Neural cell (in vitro differentiated cells): ENCODE measurements around the gene WDR93. TPM values are rescaled to one million over a fixed set of nuclear protein-coding genes. Genes with fewer than 3 reads are reported as not detected.

Experiments
- H2AFZ ChIP-seq: fragments of 200-600, 300-800 bp; sonication (generic), shearing (Covaris generic); 2 replicates; pipeline ENCODE4 v1.6.0; 2014; ENCODE audit warnings: low read depth, mild to moderate bottlenecking, antibody characterized with exemption, low read length, moderate library complexity
- H3F3A ChIP-seq: fragments of 200-600 bp; shearing (Covaris generic); 2 replicates; pipeline ENCODE4 v1.6.1; 2016; ENCODE audit warnings: mild to moderate bottlenecking, moderate library complexity, mixed read lengths, antibody characterized with exemption, low read length; ENCODE audit not compliant: insufficient read depth, poor library complexity, severe bottlenecking
- H3K27ac ChIP-seq: fragments of 200-600, 300-800 bp; sonication (generic), shearing (Covaris generic); 2 replicates; pipeline ENCODE4 v1.5.1; 2014; ENCODE audit warnings: mild to moderate bottlenecking, low read length, moderate library complexity
- H3K27me3 ChIP-seq: fragments of 300-800, 200-600 bp; sonication (generic), shearing (Covaris generic); 2 replicates; pipeline ENCODE4 v1.6.0; 2014; ENCODE audit warnings: mild to moderate bottlenecking, low read depth, low read length, moderate library complexity; ENCODE audit not compliant: insufficient read depth
- H3K36me3 ChIP-seq: fragments of 300-800, 200-600 bp; sonication (generic), shearing (Covaris generic); 2 replicates; pipeline ENCODE4 v1.5.1; 2014; ENCODE audit warnings: mild to moderate bottlenecking, antibody characterized with exemption, low read length, moderate library complexity; ENCODE audit not compliant: insufficient read depth
- H3K4me2 ChIP-seq: fragments of 300-800, 200-600 bp; sonication (generic), shearing (Covaris generic); 2 replicates; pipeline ENCODE4 v1.6.0; 2014; ENCODE audit warnings: mild to moderate bottlenecking, low read length
- H3K4me3 ChIP-seq: fragments of 300-800, 200-600 bp; sonication (generic), shearing (Covaris generic); 2 replicates; pipeline ENCODE4 v1.5.1; 2014; ENCODE audit warnings: mild to moderate bottlenecking, low read length, moderate library complexity
- H3K79me2 ChIP-seq: fragments of 200-600 bp; shearing (Covaris generic); replicated peaks from 2 replicates; pipeline ENCODE4 v1.6.0; 2014; ENCODE audit warnings: mild to moderate bottlenecking, low read length, moderate library complexity; ENCODE audit not compliant: insufficient read depth
- H3K9ac ChIP-seq: fragments of 300-800, 200-600 bp; sonication (generic), shearing (Covaris generic); 2 replicates; pipeline ENCODE4 v1.6.1; 2016; ENCODE audit warnings: mild to moderate bottlenecking, low read length, mixed read lengths
- H3K9me2 ChIP-seq: fragments of 200-600 bp; shearing (Covaris generic); 2 replicates; pipeline ENCODE4 v1.6.1; 2016; ENCODE audit warnings: mild to moderate bottlenecking, low read length, mixed read lengths; ENCODE audit not compliant: insufficient read depth
- H3K9me3 ChIP-seq: fragments of 200-600, 300-800 bp; sonication (generic), shearing (Covaris generic); 2 replicates; pipeline ENCODE4 v1.6.1; 2016; ENCODE audit warnings: mild to moderate bottlenecking, mixed run types, low read length, moderate library complexity, mixed read lengths
- H4K20me1 ChIP-seq: fragments of 200-600 bp; shearing (Covaris generic); 2 replicates; pipeline ENCODE4 v1.6.1; 2016; ENCODE audit warnings: mild to moderate bottlenecking, mixed run types; ENCODE audit not compliant: insufficient read depth
- EP300 ChIP-seq: fragments of 450-650 bp; conservative IDR thresholded peaks from 2 replicates; pipeline ENCODE4 v1.6.1; 2014; ENCODE audit warnings: antibody characterized with exemption, mild to moderate bottlenecking, moderate library complexity; ENCODE audit not compliant: poor library complexity, severe bottlenecking
- EZH2 ChIP-seq: fragments of 200-600, 300-800 bp; shearing (Covaris generic), sonication (generic); IDR thresholded peaks from 2 replicates; pipeline ENCODE4 v1.6.1; 2014; ENCODE audit warnings: antibody characterized with exemption, low read length, borderline replicate concordance, mild to moderate bottlenecking; ENCODE audit not compliant: insufficient read depth, poor library complexity, severe bottlenecking
- MXI1 ChIP-seq: fragments of 450-650 bp; conservative IDR thresholded peaks from 2 replicates; pipeline ENCODE4 v1.6.1; 2014; ENCODE audit warnings: antibody characterized with exemption, mild to moderate bottlenecking; ENCODE audit not compliant: poor library complexity, severe bottlenecking
- POLR2AphosphoS5 ChIP-seq: IDR thresholded peaks from 2 replicates; pipeline ENCODE4 v1.6.1; 2012
- RAD21 ChIP-seq: fragments of 450-650 bp; conservative IDR thresholded peaks from 2 replicates; pipeline ENCODE4 v1.6.1; 2014; ENCODE audit warnings: antibody characterized with exemption, mild to moderate bottlenecking, moderate library complexity
- SMC3 ChIP-seq: fragments of 450-650 bp; conservative IDR thresholded peaks from 2 replicates; pipeline ENCODE4 v1.6.1; 2014; ENCODE audit warnings: antibody characterized with exemption, mild to moderate bottlenecking, moderate library complexity; ENCODE audit not compliant: poor library complexity
- TAF1 ChIP-seq: IDR thresholded peaks from 2 replicates; pipeline ENCODE4 v1.6.1; 2012; ENCODE audit warnings: low read depth
- polyA plus RNA-seq: library from polyadenylated mRNA; depleted of rRNA; stranded (reverse); fragments of >200 nt; gene quantifications from 2 replicates; pipeline ENCODE4 v1.2.3, GENCODE V29; 2014
- TF ChIP-seq, protein P1 (sequence below): fragments of 450-650 bp; IDR thresholded peaks from 2 replicates; pipeline ENCODE4 v1.5.1; 2014; ENCODE audit warnings: antibody characterized with exemption, mild to moderate bottlenecking, moderate library complexity; ENCODE audit not compliant: poor library complexity, severe bottlenecking
- TF ChIP-seq, protein P2 (sequence below): IDR thresholded peaks from 2 replicates; pipeline ENCODE4 v1.6.1; 2012; ENCODE audit warnings: borderline replicate concordance

Gene WDR93
- polyA plus RNA-seq, 1 donor from 2014 or later: 0.41 TPM

DNA sequence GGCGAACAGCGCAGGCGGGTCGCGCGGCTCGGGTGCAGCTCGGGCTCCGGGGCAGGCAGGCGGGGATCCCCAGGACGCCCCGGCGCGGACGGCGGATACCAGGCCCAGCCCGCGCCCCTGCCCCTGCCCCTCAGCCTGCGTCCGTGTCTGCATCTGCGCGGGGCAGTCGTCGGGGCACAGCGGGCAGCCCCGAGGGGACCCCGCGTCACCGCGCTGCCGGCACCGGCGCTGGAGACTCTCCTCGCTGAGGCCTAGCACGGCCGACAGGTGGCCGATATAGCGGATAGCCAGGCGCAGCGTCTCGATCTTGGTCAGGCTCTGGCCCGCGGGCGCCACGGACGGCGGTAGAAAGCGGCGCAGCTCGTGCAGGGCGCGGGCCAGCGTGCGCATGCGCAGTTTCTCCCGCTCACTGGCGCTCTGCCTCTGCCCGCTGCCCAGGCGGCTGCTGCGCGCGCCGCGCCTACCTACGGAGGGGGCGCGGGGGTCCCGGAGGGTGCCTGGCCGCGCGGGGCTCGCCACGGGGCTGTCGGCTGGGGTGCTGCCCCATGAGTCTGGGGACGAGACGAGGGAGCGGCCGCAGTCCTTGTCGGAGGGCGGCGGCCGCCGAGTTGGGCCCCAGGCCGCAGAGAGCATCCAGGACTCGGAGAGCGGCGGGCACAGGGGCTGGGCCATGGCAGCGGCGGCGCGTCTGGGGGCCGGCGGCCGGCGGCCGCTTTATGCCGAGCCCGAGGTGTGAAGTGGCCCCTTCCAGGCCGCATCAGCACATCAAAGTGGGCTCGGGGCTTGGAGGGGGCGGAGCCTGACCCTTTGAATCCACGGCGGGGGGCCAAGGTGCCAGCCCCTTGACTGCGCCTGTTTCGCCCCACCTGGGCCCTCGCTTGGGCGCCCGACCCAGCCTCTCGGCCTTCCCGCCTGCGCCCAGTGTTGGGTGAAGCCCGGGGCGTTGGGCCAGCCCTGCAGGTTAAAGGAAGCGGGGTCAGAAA is 60.2 kb downstream of the WDR93 start, which contains the start of gene MESP1:
Gene MESP1, minus strand, starts transcription at position 690 of the 983 bp plus-strand sequence. Its CDS starts 18 bp downstream, at position 672.
- peaks cover 42% of the 10 kb centered on the region for H3K27me3 ChIP-seq
- peak within 1 kb of the TSS; percentile 4 for H3K4me2 ChIP-seq
- peak within 1 kb of the TSS; percentile 68 for H3K9ac ChIP-seq
- H3K27ac ChIP-seq: no peak within 1 kb of the TSS
- no peaks in the 10 kb centered on the region for H3K79me2 ChIP-seq
- peak; percentile 48 for TF ChIP-seq RAD21
- no peak for TF ChIP-seq SMC3
- TF ChIP-seq MXI1: peak; percentile 42
- TF ChIP-seq TAF1: no peak
- TF ChIP-seq, protein P1, sequence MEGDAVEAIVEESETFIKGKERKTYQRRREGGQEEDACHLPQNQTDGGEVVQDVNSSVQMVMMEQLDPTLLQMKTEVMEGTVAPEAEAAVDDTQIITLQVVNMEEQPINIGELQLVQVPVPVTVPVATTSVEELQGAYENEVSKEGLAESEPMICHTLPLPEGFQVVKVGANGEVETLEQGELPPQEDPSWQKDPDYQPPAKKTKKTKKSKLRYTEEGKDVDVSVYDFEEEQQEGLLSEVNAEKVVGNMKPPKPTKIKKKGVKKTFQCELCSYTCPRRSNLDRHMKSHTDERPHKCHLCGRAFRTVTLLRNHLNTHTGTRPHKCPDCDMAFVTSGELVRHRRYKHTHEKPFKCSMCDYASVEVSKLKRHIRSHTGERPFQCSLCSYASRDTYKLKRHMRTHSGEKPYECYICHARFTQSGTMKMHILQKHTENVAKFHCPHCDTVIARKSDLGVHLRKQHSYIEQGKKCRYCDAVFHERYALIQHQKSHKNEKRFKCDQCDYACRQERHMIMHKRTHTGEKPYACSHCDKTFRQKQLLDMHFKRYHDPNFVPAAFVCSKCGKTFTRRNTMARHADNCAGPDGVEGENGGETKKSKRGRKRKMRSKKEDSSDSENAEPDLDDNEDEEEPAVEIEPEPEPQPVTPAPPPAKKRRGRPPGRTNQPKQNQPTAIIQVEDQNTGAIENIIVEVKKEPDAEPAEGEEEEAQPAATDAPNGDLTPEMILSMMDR: peak; percentile 86
- TF ChIP-seq EZH2: no peak
- TF ChIP-seq EP300: no peak
- TF ChIP-seq, protein P2, sequence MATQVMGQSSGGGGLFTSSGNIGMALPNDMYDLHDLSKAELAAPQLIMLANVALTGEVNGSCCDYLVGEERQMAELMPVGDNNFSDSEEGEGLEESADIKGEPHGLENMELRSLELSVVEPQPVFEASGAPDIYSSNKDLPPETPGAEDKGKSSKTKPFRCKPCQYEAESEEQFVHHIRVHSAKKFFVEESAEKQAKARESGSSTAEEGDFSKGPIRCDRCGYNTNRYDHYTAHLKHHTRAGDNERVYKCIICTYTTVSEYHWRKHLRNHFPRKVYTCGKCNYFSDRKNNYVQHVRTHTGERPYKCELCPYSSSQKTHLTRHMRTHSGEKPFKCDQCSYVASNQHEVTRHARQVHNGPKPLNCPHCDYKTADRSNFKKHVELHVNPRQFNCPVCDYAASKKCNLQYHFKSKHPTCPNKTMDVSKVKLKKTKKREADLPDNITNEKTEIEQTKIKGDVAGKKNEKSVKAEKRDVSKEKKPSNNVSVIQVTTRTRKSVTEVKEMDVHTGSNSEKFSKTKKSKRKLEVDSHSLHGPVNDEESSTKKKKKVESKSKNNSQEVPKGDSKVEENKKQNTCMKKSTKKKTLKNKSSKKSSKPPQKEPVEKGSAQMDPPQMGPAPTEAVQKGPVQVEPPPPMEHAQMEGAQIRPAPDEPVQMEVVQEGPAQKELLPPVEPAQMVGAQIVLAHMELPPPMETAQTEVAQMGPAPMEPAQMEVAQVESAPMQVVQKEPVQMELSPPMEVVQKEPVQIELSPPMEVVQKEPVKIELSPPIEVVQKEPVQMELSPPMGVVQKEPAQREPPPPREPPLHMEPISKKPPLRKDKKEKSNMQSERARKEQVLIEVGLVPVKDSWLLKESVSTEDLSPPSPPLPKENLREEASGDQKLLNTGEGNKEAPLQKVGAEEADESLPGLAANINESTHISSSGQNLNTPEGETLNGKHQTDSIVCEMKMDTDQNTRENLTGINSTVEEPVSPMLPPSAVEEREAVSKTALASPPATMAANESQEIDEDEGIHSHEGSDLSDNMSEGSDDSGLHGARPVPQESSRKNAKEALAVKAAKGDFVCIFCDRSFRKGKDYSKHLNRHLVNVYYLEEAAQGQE: no peak
- TF ChIP-seq POLR2AphosphoS5: peak; percentile 68
- H3K9me3 ChIP-seq: no peaks in the 10 kb centered on the region
- H4K20me1 ChIP-seq: no peaks in the 10 kb centered on the region
- no peaks in the 10 kb centered on the region for H3F3A ChIP-seq
- H3K36me3 ChIP-seq: no peaks in the 10 kb centered on the region
- H3K4me3 ChIP-seq: peak within 1 kb of the TSS; percentile 69
- H2AFZ ChIP-seq: peak within 1 kb of the TSS; percentile 56
- no peaks in the 10 kb centered on the region for H3K9me2 ChIP-seq

DNA sequence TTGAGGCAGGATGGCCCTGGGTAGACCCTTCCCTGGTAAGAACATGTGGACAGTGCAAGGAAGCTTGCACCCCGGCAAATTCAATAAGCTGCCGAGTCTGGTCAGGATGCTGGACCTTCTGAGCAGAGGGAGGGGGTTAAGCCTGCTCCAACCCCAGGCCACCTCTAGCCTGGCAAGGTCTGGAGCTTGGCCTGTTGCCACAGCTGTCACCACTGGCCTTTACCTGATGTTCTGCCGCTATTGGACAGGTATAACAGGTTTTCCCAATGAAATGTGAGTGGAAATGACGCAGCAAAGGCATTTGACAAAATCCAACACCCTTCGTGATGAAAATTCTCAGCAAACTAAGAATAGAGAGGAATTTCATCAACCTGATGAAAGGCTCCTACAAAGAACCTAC is 61.1 kb downstream of the WDR93 start:
- no peaks in the 10 kb centered on the region for H3F3A ChIP-seq
- no peak overlapping the region for H3K4me2 ChIP-seq
- H3K27me3 ChIP-seq: peaks cover 37% of the 10 kb centered on the region
- H3K27ac ChIP-seq: no peak overlapping the region
- no peaks in the 10 kb centered on the region for H3K9me2 ChIP-seq
- no peaks in the 10 kb centered on the region for H3K79me2 ChIP-seq
- H3K4me3 ChIP-seq: peak overlapping the region; percentile 69
- no peaks in the 10 kb centered on the region for H3K9me3 ChIP-seq
- H3K9ac ChIP-seq: no peak overlapping the region
- H4K20me1 ChIP-seq: no peaks in the 10 kb centered on the region
- no peak for TF ChIP-seq EP300
- no peak for TF ChIP-seq RAD21
- TF ChIP-seq POLR2AphosphoS5: no peak
- TF ChIP-seq, protein P1: no peak
- TF ChIP-seq SMC3: no peak
- no peak for TF ChIP-seq MXI1
- TF ChIP-seq, protein P2: no peak
- no peak for TF ChIP-seq TAF1
- TF ChIP-seq EZH2: no peak
- H3K36me3 ChIP-seq: no peaks in the 10 kb centered on the region
- peak overlapping the region; percentile 56 for H2AFZ ChIP-seq
